Glutamatergic neuron (in vitro differentiated cells): ENCODE measurements around the gene ARHGAP31. TPM values are rescaled to one million over a fixed set of nuclear protein-coding genes. Genes with fewer than 3 reads are reported as not detected.

Source experiments
- DNase-seq: peaks from one replicate; pipeline ENCODE4 v3.0.0; 2022
- H3K27ac Mint-ChIP-seq: one replicate; pipeline ENCODE4 v1.8.0; 2020; ENCODE audit warnings: mild to moderate bottlenecking, mixed read lengths, inconsistent platforms; ENCODE audit not compliant: unreplicated experiment
- H3K27me3 Mint-ChIP-seq: one replicate; pipeline ENCODE4 v1.8.0; 2020; ENCODE audit warnings: mild to moderate bottlenecking, moderate library complexity, mixed read lengths, inconsistent platforms; ENCODE audit not compliant: unreplicated experiment
- H3K36me3 Mint-ChIP-seq: one replicate; pipeline ENCODE4 v1.8.0; 2020; ENCODE audit warnings: mild to moderate bottlenecking, mixed read lengths, inconsistent platforms; ENCODE audit not compliant: unreplicated experiment
- H3K4me1 Mint-ChIP-seq: one replicate; pipeline ENCODE4 v1.8.0; 2020; ENCODE audit warnings: mild to moderate bottlenecking, low read depth, mixed read lengths, inconsistent platforms; ENCODE audit not compliant: unreplicated experiment
- H3K4me3 Mint-ChIP-seq: one replicate; pipeline ENCODE4 v1.8.0; 2020; ENCODE audit warnings: mild to moderate bottlenecking, mixed read lengths, inconsistent platforms; ENCODE audit not compliant: unreplicated experiment
- H3K9me3 Mint-ChIP-seq: one replicate; pipeline ENCODE4 v1.8.0; 2020; ENCODE audit warnings: mild to moderate bottlenecking, moderate library complexity, mixed read lengths, inconsistent platforms; ENCODE audit not compliant: unreplicated experiment
- total RNA-seq: library from RNA; stranded (reverse); fragmentation: NEBNext Ultra II Directional; extraction: Animal tissue kit (Norgen Biotek cat#: 25700); gene quantifications from one replicate; pipeline ENCODE4 v1.2.1, GENCODE V29; 2021; ENCODE audit not compliant: unreplicated experiment
- TF ChIP-seq, protein P1 (sequence below): fragments of 200-600 bp; sonication (generic); IDR thresholded peaks from one replicate; pipeline ENCODE4 v1.5.0; 2021; ENCODE audit not compliant: partially characterized antibody, unreplicated experiment

Gene ARHGAP31
- total RNA-seq, 1 donor from 2014 or later, result 0.20 TPM

DNA sequence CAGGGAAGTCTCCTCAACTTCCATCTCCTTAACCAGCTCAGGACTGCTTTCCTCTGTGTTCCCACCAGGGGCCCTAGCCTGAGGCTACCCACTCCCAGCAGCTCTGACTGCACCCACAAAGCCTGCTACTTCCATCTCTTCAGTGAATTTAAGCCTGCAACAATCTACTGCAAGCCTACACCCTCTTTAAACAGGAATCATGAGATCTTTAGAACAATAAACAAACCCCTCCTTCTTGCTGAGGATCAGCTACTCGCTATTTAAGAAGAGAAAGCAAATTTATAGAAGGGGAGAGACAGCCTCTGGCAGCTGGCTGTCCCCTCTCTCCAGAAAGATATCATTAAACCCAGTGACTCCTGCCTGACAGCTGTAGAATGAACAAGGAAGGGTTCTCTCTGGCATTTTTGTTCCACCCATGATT, 51.9 kb downstream of the ARHGAP31 start:
- Mint-ChIP-seq H3K36me3 (no peaks in the 10 kb centered on the region), H3K27me3 (peaks cover 2% of the 10 kb centered on the region), H3K4me3 (no peak overlapping the region), H3K4me1 (peaks cover 24% of the 10 kb centered on the region), H3K27ac (no peak overlapping the region), H3K9me3 (peaks cover 2% of the 10 kb centered on the region)
- TF ChIP-seq, protein P1, sequence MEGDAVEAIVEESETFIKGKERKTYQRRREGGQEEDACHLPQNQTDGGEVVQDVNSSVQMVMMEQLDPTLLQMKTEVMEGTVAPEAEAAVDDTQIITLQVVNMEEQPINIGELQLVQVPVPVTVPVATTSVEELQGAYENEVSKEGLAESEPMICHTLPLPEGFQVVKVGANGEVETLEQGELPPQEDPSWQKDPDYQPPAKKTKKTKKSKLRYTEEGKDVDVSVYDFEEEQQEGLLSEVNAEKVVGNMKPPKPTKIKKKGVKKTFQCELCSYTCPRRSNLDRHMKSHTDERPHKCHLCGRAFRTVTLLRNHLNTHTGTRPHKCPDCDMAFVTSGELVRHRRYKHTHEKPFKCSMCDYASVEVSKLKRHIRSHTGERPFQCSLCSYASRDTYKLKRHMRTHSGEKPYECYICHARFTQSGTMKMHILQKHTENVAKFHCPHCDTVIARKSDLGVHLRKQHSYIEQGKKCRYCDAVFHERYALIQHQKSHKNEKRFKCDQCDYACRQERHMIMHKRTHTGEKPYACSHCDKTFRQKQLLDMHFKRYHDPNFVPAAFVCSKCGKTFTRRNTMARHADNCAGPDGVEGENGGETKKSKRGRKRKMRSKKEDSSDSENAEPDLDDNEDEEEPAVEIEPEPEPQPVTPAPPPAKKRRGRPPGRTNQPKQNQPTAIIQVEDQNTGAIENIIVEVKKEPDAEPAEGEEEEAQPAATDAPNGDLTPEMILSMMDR, result no peak
- no peak for DNase-seq

DNA sequence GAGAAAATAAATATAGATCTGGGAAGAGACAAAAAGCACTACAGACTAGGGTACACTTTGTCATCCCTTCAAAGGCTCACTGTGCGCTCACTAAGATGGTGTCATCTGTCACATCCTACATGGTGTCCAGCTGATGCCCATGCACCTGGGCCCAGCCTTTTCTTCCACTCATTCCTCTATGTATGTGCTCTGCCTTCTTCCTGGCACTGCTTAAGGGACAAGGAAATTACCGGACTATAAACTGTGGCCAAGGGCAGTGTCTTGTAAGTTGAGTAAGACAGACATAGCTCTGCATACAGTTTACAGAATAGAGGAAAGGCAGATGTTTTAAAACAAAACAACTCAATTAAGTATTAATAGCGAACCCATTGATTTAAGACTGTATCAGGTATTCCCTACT, 52.9 kb downstream of the ARHGAP31 start:
- DNase-seq, result no peak
- peaks cover 2% of the 10 kb centered on the region for H3K27me3 Mint-ChIP-seq
- peaks cover 34% of the 10 kb centered on the region for H3K4me1 Mint-ChIP-seq
- TF ChIP-seq, protein P1, result no peak
- no peaks in the 10 kb centered on the region for H3K36me3 Mint-ChIP-seq
- peaks cover 2% of the 10 kb centered on the region for H3K9me3 Mint-ChIP-seq
- H3K4me3 Mint-ChIP-seq, result no peak overlapping the region
- no peak overlapping the region for H3K27ac Mint-ChIP-seq

DNA sequence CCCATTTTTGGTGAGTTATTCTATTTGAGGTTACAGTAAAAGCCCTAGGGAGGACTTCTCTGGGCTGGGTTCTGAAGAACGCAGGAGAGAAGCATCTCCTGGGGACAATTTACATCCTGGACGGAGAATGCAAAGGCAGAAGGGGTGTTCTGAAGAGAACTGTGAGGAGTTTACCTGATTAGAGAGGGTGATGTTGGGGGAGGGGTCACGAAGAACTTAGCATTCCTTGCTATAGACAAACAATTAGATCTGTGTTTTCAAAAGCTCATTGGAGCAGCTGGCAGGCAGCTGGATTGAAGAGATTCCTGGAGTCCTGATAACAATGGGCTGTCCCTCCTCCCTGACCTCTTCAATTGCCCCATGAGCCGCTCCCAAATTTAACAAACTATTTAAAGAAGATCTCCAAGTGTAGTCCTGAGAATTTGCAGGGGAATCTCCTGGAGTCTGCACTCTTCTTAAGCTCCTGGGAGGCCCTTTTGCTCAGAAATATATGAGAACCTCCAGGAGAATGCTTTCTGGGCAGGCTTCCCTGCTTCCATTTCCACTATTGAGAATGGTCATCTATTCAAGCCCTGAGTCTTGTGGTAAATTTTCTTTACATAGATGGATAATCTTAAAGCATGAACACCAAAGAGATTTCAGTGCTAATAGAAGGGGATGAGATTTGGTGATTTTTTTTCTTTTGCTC, 55.3 kb downstream of the ARHGAP31 start:
- DNase-seq, result no peak
- TF ChIP-seq, protein P1, result no peak
- H3K36me3 Mint-ChIP-seq, result no peaks in the 10 kb centered on the region
- no peak overlapping the region for H3K4me3 Mint-ChIP-seq
- H3K4me1 Mint-ChIP-seq, result peaks cover 43% of the 10 kb centered on the region
- peaks cover 4% of the 10 kb centered on the region for H3K9me3 Mint-ChIP-seq
- H3K27ac Mint-ChIP-seq, result no peak overlapping the region
- H3K27me3 Mint-ChIP-seq, result peaks cover 2% of the 10 kb centered on the region

DNA sequence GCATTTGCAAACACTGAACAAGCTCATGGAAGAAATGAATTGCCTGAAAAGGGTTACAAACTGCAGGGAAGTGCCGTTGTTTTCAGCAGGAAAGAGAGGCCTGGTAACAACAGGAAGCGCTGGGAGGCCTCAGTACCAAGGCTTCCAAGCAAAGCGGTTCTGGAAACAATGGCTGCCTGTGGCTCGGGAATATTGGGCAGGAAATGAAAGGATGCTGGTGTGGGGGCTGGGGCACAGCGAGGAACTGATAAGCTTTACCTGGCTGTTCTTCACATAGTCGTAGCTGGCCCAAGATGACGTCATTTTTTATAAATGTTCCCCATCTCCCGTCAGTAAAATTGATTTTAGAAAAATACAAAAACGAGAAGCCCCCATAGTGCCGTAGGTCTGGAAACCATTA, 55.9 kb downstream of the ARHGAP31 start:
- TF ChIP-seq, protein P1, result no peak
- no peak overlapping the region for H3K4me3 Mint-ChIP-seq

DNA sequence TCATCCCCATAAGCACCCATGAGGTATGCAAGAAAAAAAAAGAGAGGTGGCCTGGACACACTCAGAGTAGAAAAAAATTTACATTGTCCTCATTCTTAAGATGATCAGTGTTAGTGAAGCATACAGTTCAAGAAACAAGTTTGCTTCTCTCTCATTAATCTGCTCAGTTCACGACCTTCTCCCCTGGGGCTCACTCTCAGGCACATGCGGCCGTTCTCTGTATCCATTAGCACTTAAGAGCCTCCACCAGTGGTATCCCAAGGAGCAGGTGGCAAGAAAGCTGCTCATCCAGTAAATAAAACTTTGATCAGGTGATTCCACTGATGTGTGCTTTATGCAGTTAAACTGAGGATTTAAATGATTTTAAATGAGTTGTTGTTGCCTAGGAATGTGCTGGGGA, 57.4 kb downstream of the ARHGAP31 start:
- Mint-ChIP-seq H3K4me3 (no peak overlapping the region), H3K27ac (peak overlapping the region; percentile 40), H3K4me1 (peaks cover 42% of the 10 kb centered on the region), H3K36me3 (no peaks in the 10 kb centered on the region), H3K9me3 (peaks cover 4% of the 10 kb centered on the region), H3K27me3 (peaks cover 2% of the 10 kb centered on the region)
- peak; percentile 61 for DNase-seq
- TF ChIP-seq, protein P1, result no peak

More for the DNA sequence above, 55.9 kb downstream of the ARHGAP31 start:
- H3K27me3 Mint-ChIP-seq, result peaks cover 2% of the 10 kb centered on the region
- H3K36me3 Mint-ChIP-seq, result no peaks in the 10 kb centered on the region
- peaks cover 43% of the 10 kb centered on the region for H3K4me1 Mint-ChIP-seq
- H3K9me3 Mint-ChIP-seq, result peaks cover 4% of the 10 kb centered on the region
- H3K27ac Mint-ChIP-seq, result no peak overlapping the region
- no peak for DNase-seq
